SJCRH30 (cell line): ENCODE results near the gene ZFPM1. TPM values are rescaled to one million over a fixed set of nuclear protein-coding genes. Genes with fewer than 3 reads are reported as not detected.

Experiments
- DNase-seq, 2 experiments: peaks; one replicate each; pipeline ENCODE4 v3.0.0-alpha.2; 2015 to 2020
- H3K27ac ChIP-seq: fragments of 250-450 bp; sonication (Bioruptor Pico); 2 replicates; pipeline ENCODE4 v1.5.1; 2020; ENCODE audit warnings: mild to moderate bottlenecking, moderate library complexity
- H3K27me3 ChIP-seq: fragments of 250-450 bp; sonication (Bioruptor Pico); 2 replicates; pipeline ENCODE4 v1.5.1; 2020; ENCODE audit warnings: mild to moderate bottlenecking, moderate library complexity
- H3K36me3 ChIP-seq: fragments of 250-450 bp; sonication (Bioruptor Pico); 2 replicates; pipeline ENCODE4 v1.5.1; 2020; ENCODE audit warnings: mild to moderate bottlenecking, moderate library complexity
- H3K4me1 ChIP-seq: fragments of 250-450 bp; sonication (Bioruptor Pico); 2 replicates; pipeline ENCODE4 v1.5.1; 2020; ENCODE audit warnings: mild to moderate bottlenecking, moderate library complexity
- H3K4me3 ChIP-seq: fragments of 250-450 bp; sonication (Bioruptor Pico); 2 replicates; pipeline ENCODE4 v1.5.1; 2020; ENCODE audit warnings: mild to moderate bottlenecking, moderate library complexity
- H3K9me3 ChIP-seq: fragments of 250-450 bp; sonication (Bioruptor Pico); replicated peaks from 2 replicates; pipeline ENCODE4 v1.5.1; 2020; ENCODE audit warnings: mild to moderate bottlenecking, moderate library complexity
- total RNA-seq: library from RNA; depleted of rRNA; stranded (reverse); fragments of >200 nt; shearing (Covaris generic); gene quantifications from 2 replicates; pipeline ENCODE4 v1.2.3, GENCODE V29; 2014

ZFPM1 gene
- total RNA-seq, 1 experiment from 2014 or later = 0.85 TPM

DNA sequence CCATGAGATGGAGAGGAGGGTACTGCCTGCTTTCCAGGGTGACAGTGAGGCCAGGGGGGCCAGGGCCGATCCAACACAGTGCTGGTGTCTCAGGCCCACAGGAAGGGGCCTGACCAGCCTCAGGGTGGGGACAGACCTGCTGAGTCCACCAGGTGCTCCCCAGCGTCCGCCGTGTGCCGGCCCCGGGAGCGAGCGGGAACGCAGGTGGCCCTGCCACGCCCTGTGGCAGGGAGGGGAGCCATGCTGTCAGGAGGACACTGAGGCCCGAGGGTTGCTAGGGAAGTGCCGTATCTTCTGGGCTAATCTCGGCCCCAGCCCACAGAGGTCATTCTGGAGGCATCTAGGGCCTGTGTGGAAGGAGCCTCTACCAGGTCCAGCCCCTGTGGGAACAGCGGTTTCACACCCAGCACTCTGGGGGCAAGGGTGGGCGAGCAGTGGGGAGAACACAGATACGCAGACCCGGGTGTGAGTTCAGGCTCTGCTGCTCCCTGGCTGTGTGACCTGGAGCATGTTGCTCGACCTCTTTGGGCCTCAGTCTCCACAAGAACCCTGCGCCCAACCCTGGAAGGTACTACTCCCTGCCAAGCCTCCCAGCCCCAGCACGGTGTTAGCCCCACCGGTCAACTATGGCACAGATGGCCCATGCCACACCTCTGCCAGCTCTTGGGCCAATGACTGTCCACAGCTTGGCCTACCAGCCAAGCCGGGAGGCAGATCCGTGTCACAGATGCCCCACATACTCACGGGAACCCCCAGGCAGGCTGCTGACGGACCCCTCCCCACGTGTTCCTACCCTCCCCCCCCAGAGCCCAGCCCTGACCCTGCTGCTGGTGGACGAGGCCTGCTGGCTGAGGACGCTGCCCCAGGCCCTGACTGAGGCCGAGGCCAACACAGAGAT is 73.2 kb downstream of the ZFPM1 start:
- Histone ChIP-seq H3K36me3 (no peaks in the 10 kb centered on the region), H3K27me3 (no peaks in the 10 kb centered on the region), H3K9me3 (no peaks in the 10 kb centered on the region), H3K4me3 (no peak overlapping the region), H3K27ac (no peak overlapping the region), H3K4me1 (peaks cover 4% of the 10 kb centered on the region; the same call in 1 of the 2 replicates)
- DNase-seq = no peak

DNA sequence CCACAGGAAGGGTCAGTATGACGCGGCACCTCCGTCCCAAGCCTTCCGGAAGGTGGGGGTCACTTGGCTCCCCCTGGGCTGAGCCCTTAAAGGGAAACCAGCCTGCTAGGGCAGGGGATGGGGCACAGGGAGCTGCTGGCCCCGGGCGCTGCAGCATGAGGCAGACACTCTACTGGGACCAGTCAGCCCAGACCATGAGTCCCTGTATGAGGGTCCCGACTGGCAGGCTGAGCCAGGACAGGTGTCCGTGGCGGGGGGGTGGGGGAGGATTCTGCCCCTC is 73.8 kb downstream of the ZFPM1 start:
- Histone ChIP-seq H3K4me1 (peaks cover 4% of the 10 kb centered on the region; the same call in 1 of the 2 replicates), H3K27me3 (no peaks in the 10 kb centered on the region), H3K9me3 (no peaks in the 10 kb centered on the region), H3K36me3 (no peaks in the 10 kb centered on the region), H3K27ac (no peak overlapping the region), H3K4me3 (no peak overlapping the region)
- no peak for DNase-seq

DNA sequence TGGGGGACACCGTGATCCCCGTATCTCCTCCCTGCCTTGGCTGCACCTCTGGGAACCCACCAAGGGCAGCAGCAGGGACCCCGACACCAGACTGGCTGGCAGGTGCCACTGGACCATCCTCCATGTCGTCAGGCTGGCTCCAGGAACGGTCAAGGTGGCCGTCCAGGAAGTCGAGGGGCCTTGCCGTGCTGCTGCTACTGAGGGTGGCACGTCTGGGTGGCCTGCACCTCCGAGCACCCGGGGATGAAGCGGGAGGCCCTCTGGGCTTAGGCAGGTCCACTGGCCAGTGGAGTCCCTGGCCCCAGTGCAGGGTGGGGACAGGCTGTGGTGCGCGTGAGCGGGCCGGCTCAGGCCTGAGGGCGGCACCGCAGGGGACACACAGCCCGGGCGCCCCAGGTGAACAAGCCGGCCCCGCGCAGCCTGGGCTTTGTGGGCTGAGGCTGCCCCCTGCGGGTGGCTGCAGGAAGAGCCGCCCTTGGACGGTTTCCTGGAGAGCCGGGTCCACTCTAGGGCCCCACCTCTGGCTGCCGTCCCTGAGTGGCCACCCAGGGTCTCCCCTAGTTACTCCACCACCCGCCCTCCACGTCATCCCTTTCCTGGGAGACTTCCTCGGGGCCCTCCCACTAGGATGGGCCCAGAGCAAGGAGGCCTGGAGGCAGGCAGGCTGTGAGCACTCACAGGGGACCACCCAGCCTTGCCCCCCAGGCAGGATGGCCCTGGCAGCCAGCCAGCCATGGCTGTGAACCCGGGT is 74.3 kb downstream of the ZFPM1 start:
- Histone ChIP-seq H3K27me3 (no peaks in the 10 kb centered on the region), H3K4me1 (peaks cover 4% of the 10 kb centered on the region; the same call in 1 of the 2 replicates), H3K4me3 (no peak overlapping the region), H3K9me3 (no peaks in the 10 kb centered on the region), H3K36me3 (no peaks in the 10 kb centered on the region), H3K27ac (no peak overlapping the region)
- peak; percentile 59 to 74 for DNase-seq

DNA sequence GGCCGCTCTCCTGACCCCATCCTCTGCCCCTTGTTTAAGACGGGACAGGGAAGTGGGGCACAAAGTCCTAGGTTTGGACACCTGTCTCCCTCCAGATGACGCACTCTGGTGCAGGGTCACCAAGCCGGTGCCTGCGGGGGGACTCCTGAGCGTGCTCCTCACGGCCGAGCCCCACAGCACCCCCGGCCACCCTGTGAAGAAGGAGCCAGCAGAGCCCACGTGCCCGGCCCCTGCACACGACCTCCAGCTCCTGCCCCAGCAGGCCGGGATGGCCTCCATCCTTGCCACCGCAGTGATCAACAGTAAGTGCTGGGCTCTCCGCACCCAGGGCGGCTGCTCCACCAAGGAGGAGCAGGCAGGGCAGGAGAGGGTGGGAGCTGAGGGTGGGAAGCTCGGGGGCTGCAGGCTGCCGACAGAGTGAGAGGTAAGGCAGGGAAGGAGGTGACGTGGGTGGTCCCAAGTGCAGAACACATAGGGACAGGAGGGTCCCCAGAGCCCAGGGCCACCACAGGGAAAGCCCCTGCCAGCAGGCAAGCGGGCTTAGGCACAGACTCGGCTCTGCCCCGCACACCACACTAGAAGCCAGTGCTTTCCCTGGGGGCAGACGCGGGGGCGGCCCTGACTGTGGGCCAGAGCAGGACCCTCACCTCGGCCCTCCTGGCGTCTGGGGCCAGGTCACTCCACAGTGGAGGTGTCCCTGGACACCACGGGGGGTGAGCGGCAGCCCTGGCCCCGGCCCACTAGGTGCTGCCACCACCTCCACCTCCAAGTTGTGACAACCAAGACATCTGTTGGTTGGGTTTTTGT is 75.1 kb downstream of the ZFPM1 start:
- peaks cover 4% of the 10 kb centered on the region; the same call in 1 of the 2 replicates for H3K4me1 ChIP-seq
- no peak overlapping the region for H3K4me3 ChIP-seq
- no peaks in the 10 kb centered on the region for H3K9me3 ChIP-seq
- no peaks in the 10 kb centered on the region for H3K27me3 ChIP-seq
- H3K27ac ChIP-seq = no peak overlapping the region
- DNase-seq = peak in 1 of 2 experiments; percentile 14
- H3K36me3 ChIP-seq = no peaks in the 10 kb centered on the region

DNA sequence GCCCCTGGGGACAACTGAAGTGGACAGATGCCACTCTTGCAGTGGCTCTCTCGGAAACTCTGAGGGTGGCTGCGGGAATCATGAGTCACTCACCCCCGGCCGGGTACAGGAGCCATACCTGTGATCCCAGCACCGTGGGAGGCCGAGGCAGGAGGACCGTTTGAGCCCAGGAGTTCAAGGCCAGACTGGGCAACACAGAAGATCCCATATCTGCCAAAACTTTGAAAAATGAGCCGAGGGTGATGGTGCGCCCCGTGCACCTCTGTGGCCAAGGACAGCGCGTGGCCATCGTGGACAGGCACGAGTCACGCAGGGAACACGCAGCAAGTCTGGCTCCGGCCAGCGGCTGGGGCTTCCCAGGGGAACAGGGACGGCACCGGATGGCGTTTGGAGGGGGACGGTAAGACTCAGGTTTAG is 75.8 kb downstream of the ZFPM1 start:
- Histone ChIP-seq H3K4me1 (peaks cover 4% of the 10 kb centered on the region; the same call in 1 of the 2 replicates), H3K4me3 (no peak overlapping the region), H3K36me3 (no peaks in the 10 kb centered on the region), H3K27ac (no peak overlapping the region), H3K9me3 (no peaks in the 10 kb centered on the region), H3K27me3 (no peaks in the 10 kb centered on the region)
- DNase-seq = no peak

DNA sequence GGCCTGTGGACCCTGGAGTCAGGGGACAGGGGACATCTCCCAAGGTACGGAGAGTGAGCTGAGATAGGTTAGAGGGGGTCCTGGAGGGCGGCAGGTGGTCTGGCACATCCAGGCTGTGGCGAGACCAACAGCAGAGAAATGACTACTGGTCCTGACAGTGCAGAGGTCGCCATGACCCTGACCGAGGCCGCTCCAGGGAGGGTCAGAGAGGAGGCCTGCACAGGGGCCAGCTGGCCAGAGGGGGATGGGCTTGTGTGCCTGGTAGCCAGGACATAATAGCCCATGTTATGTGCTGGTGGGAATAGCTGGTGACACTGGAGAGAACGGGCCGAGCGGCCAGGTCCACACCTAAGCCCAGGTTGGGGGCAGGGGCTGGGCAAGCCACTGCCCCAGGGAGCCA is 76.5 kb downstream of the ZFPM1 start:
- H3K4me1 ChIP-seq = peaks cover 4% of the 10 kb centered on the region; the same call in 1 of the 2 replicates
- no peak for DNase-seq
- no peaks in the 10 kb centered on the region for H3K9me3 ChIP-seq
- no peaks in the 10 kb centered on the region for H3K36me3 ChIP-seq
- H3K4me3 ChIP-seq = no peak overlapping the region
- no peaks in the 10 kb centered on the region for H3K27me3 ChIP-seq
- no peak overlapping the region for H3K27ac ChIP-seq

DNA sequence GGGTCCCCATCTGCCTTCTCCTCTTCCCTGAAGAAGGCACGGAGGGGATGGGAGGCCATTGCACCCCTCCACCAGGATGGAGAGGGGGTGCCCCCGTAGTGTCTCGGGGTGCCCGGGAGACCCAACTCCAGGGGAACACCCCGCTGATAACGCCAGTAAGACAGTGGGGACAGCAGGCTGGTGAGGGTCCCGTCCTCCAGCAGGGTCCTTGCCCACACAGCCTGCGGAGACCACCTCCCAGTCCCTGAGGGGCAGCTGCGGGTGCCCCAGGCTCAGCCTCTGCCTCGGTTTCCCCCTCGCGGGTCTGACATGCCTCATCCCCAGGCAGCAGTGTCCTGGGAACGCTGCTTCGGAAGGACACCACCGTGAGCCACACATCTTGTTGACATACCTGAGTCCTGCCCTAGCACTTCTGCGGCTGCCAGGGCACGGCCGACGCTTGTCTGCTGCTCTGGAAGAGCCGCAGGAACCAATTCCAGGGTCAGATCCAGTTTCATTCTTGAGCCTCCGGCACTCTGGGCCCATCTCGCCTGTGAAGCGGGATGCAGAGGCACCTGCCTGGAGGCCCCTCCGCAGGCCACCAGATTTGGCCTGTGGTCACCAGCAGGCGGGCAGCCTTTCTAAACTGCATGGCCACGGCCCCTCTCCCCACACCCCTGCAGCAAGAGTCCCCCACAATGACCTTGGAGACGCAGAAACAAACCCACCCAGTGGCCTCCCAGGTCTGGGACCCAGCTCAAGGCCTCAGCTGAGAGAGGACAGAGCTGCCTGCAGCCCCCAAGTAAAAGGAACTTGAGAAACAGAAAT is 77.2 kb downstream of the ZFPM1 start:
- H3K27ac ChIP-seq = no peak overlapping the region
- H3K36me3 ChIP-seq = no peaks in the 10 kb centered on the region
- no peaks in the 10 kb centered on the region for H3K27me3 ChIP-seq
- no peak for DNase-seq
- H3K4me1 ChIP-seq = peaks cover 4% of the 10 kb centered on the region; the same call in 1 of the 2 replicates
- no peak overlapping the region for H3K4me3 ChIP-seq
- H3K9me3 ChIP-seq = no peaks in the 10 kb centered on the region

DNA sequence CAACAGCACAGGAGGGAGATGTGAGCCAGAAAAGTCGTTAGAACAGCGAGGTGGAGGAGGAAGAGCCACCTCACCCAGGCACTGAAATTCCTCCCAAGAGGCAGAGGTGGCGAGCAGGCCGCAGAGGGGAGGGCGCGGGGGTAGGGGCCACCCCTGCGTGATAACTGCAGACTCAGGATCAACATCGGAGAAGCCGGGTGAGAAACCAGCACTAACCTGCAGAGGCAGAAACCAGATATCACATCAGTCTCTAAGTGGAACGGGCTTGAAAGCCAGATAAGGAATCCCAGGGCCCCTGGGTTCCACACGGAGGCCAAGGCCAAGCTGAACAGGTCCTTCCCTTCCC is 77.8 kb downstream of the ZFPM1 start:
- no peak for DNase-seq
- H3K4me3 ChIP-seq = no peak overlapping the region
- no peaks in the 10 kb centered on the region for H3K36me3 ChIP-seq
- H3K27ac ChIP-seq = no peak overlapping the region
- peaks cover 4% of the 10 kb centered on the region; the same call in 1 of the 2 replicates for H3K4me1 ChIP-seq
- no peaks in the 10 kb centered on the region for H3K9me3 ChIP-seq
- H3K27me3 ChIP-seq = no peaks in the 10 kb centered on the region

DNA sequence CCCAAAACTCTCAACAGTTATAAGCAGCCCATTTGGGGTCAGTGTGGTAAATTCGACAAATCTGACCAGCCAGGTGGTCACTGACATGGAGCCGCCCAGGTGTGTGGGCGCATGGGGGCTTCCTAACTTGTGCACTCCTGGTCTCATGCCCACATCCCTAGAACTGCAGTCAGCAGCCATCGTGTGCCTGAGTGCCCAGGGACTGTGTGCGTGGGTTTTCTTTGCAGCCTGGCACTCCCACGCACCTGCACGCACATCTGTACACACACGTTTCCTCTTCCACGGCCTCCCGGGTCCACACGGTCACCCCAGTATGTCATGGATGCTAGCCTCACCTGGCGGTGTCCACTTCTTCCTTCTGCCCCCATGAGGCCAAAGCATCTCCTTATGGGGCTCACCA is 78.3 kb downstream of the ZFPM1 start:
- Histone ChIP-seq H3K36me3 (no peaks in the 10 kb centered on the region), H3K27ac (no peak overlapping the region), H3K9me3 (no peaks in the 10 kb centered on the region), H3K4me1 (peaks cover 4% of the 10 kb centered on the region; the same call in 1 of the 2 replicates), H3K4me3 (no peak overlapping the region), H3K27me3 (no peaks in the 10 kb centered on the region)
- no peak for DNase-seq

DNA sequence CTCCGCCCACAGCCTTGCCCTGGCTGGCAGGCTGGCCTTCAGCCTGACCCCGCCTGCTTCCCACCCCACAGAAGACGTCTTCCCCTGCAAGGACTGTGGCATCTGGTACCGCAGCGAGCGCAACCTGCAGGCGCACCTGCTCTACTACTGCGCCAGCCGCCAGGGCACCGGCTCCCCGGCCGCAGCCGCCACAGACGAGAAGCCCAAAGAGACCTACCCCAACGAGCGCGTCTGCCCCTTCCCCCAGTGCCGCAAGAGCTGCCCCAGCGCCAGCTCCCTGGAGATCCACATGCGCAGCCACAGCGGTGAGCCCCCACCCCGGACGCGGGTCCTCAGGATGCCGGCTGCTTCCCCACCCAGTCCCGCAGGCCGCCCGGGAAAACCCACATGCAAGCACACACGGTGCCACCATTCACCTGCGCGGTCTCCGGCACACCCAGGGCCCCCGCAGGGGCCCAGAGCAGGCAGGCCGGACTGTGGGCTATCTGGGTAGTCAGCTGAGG is 78.9 kb downstream of the ZFPM1 start:
- H3K4me3 ChIP-seq = no peak overlapping the region
- H3K27me3 ChIP-seq = no peaks in the 10 kb centered on the region
- DNase-seq = no peak
- H3K36me3 ChIP-seq = no peaks in the 10 kb centered on the region
- peaks cover 4% of the 10 kb centered on the region; the same call in 1 of the 2 replicates for H3K4me1 ChIP-seq
- no peaks in the 10 kb centered on the region for H3K9me3 ChIP-seq
- no peak overlapping the region for H3K27ac ChIP-seq

DNA sequence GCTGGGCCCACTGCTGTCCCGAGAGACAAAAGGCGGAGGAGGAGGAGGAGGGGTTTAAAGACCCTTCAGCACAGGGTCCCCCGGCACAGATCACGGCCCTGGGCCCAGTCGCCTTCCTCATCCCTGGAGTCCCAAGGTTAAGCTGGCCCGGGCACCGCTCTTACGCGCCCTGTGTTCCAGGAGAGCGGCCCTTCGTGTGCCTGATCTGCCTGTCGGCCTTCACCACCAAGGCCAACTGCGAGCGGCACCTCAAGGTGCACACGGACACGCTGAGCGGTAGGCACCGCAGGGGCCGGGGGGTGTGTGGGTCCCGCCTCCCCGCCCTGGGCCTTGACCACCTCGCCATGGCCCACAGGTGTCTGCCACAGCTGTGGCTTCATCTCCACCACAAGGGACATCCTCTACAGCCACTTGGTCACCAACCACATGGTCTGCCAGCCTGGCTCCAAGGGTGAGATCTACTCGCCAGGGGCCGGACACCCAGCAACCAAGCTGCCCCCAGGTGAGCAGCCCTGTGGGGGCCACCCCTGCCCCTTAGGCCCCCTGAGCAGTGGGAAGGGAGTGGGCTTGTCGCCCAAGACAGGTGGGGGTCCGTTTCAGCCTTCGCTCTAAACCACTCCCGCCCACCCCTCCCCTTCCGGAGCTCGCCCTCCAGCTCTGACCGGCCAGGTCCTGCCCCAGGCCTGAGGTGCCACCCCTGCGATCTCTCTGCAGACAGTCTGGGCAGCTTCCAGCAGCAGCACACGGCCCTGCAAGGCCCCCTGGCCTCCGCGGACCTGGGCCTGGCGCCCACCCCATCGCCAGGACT is 79.6 kb downstream of the ZFPM1 start:
- H3K4me1 ChIP-seq = peaks cover under 1% of the 10 kb centered on the region; the same call in 1 of the 2 replicates
- no peak overlapping the region for H3K27ac ChIP-seq
- no peaks in the 10 kb centered on the region for H3K9me3 ChIP-seq
- H3K27me3 ChIP-seq = no peaks in the 10 kb centered on the region
- H3K4me3 ChIP-seq = no peak overlapping the region
- H3K36me3 ChIP-seq = no peaks in the 10 kb centered on the region
- no peak for DNase-seq

DNA sequence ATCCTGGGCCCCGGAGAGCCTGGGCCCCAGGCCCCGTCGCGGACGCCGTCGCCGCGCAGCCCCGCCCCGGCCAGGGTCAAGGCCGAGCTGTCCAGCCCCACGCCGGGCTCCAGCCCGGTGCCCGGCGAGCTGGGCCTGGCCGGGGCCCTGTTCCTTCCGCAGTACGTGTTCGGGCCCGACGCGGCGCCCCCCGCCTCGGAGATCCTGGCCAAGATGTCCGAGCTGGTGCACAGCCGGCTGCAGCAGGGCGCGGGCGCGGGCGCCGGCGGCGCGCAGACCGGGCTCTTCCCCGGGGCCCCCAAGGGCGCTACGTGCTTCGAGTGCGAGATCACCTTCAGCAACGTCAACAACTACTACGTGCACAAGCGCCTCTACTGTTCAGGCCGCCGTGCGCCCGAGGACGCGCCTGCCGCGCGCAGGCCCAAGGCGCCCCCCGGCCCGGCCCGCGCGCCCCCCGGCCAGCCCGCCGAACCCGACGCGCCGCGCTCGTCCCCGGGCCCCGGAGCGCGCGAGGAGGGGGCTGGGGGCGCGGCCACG is 80.4 kb downstream of the ZFPM1 start:
- Histone ChIP-seq H3K9me3 (no peaks in the 10 kb centered on the region), H3K4me1 (no peaks in the 10 kb centered on the region), H3K36me3 (no peaks in the 10 kb centered on the region), H3K27me3 (no peaks in the 10 kb centered on the region), H3K4me3 (no peak overlapping the region), H3K27ac (no peak overlapping the region)
- DNase-seq = no peak

DNA sequence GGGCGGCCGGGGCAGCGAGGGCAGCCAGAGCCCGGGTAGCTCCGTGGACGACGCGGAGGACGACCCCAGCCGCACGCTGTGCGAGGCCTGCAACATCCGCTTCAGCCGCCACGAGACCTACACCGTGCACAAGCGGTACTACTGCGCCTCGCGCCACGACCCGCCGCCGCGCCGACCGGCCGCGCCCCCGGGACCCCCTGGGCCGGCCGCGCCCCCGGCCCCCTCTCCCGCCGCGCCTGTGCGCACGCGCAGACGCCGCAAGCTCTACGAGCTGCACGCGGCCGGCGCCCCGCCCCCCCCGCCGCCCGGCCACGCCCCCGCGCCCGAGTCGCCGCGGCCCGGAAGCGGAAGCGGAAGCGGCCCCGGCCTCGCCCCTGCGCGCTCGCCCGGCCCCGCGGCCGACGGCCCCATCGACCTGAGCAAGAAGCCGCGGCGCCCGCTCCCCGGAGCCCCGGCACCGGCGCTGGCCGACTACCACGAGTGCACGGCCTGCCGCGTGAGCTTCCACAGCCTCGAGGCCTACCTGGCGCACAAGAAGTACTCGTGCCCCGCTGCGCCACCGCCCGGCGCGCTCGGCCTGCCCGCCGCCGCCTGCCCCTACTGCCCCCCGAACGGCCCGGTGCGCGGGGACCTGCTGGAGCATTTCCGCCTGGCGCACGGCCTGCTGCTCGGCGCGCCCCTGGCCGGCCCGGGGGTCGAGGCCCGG is 81.0 kb downstream of the ZFPM1 start:
- Histone ChIP-seq H3K4me1 (no peaks in the 10 kb centered on the region), H3K9me3 (no peaks in the 10 kb centered on the region), H3K27me3 (no peaks in the 10 kb centered on the region), H3K36me3 (no peaks in the 10 kb centered on the region), H3K27ac (no peak overlapping the region), H3K4me3 (peak overlapping the region; percentile 66)
- peak; percentile 38 to 61 for DNase-seq
